ENCODE data around the gene UROS.

- TF ChIP-seq CTCF (IDR thresholded peaks at IDR 0.05) (no peak), POLR2A (IDR thresholded peaks at IDR 0.05) (no peak)
Measured at GRCh38 chr10:125848857-125849256, 25.8 kb upstream of the UROS start.

All from thyroid gland (tissue), 4 donors.